ENCODE data around the gene PAGE1. TPM values are rescaled to one million over a fixed set of nuclear protein-coding genes. Genes with fewer than 3 reads are reported as not detected.

The PAGE1 gene
- total and polyA plus RNA-seq, 10 donors = not detected

- WGBS, 5 donors = 86 to 100% (median 92%) methylated on average over 2 of the region's 2 CpGs
- peaks cover 0 to 6% (median 0%) of the 10 kb centered on the region in 7 donors for H3K27me3 ChIP-seq (replicated peaks in 1 of 7)
- TF ChIP-seq POLR2AphosphoS5 (IDR thresholded peaks at IDR 0.05) (no peak), POLR2A (IDR thresholded peaks at IDR 0.05) (no peak)
- TF ChIP-seq, protein P1, sequence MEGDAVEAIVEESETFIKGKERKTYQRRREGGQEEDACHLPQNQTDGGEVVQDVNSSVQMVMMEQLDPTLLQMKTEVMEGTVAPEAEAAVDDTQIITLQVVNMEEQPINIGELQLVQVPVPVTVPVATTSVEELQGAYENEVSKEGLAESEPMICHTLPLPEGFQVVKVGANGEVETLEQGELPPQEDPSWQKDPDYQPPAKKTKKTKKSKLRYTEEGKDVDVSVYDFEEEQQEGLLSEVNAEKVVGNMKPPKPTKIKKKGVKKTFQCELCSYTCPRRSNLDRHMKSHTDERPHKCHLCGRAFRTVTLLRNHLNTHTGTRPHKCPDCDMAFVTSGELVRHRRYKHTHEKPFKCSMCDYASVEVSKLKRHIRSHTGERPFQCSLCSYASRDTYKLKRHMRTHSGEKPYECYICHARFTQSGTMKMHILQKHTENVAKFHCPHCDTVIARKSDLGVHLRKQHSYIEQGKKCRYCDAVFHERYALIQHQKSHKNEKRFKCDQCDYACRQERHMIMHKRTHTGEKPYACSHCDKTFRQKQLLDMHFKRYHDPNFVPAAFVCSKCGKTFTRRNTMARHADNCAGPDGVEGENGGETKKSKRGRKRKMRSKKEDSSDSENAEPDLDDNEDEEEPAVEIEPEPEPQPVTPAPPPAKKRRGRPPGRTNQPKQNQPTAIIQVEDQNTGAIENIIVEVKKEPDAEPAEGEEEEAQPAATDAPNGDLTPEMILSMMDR (IDR thresholded peaks at IDR 0.05 in 8 of 11, conservative IDR thresholded peaks at IDR 0.05 in 3 of 11) = no peak
Measured at GRCh38 chrX:49675075-49675719, 20.6 kb downstream of the PAGE1 start.

GRCh38 chrX:49673394-49673793 lies 22.4 kb downstream of the PAGE1 start:
- TF ChIP-seq POLR2AphosphoS5 (IDR thresholded peaks at IDR 0.05) (no peak), POLR2A (IDR thresholded peaks at IDR 0.05) (no peak)
- TF ChIP-seq, protein P1 (IDR thresholded peaks at IDR 0.05 in 8 of 11, conservative IDR thresholded peaks at IDR 0.05 in 3 of 11) = no peak
- Histone ChIP-seq H3K9me3 (no peaks in the 10 kb centered on the region), H3K27me3 (replicated peaks in 1 of 7) (peaks cover 0 to 3% (median 0%) of the 10 kb centered on the region in 7 donors), H3K4me3 (no peak overlapping the region), H3K4me1 (no peaks in the 10 kb centered on the region), H3K27ac (no peak overlapping the region), H3K36me3 (no peaks in the 10 kb centered on the region)
- DNase-seq = no peak
- intact Hi-C loops (cut with DNase I; ENCODE audit: low total_unique reads) = no loop called here
- 84 to 96% (median 92%) methylated on average over 9 to 12 of the region's 12 CpGs for WGBS, 5 donors

More at GRCh38 chrX:49675075-49675719, 20.6 kb downstream of the PAGE1 start:
- no peak for DNase-seq
- no peaks in the 10 kb centered on the region for H3K4me1 ChIP-seq
- H3K9me3 ChIP-seq = no peaks in the 10 kb centered on the region
- no peaks in the 10 kb centered on the region for H3K36me3 ChIP-seq
- intact Hi-C loops (cut with DNase I; ENCODE audit: low total_unique reads) = no loop called here
- H3K27ac ChIP-seq = no peak overlapping the region
- no peak overlapping the region for H3K4me3 ChIP-seq

DNA sequence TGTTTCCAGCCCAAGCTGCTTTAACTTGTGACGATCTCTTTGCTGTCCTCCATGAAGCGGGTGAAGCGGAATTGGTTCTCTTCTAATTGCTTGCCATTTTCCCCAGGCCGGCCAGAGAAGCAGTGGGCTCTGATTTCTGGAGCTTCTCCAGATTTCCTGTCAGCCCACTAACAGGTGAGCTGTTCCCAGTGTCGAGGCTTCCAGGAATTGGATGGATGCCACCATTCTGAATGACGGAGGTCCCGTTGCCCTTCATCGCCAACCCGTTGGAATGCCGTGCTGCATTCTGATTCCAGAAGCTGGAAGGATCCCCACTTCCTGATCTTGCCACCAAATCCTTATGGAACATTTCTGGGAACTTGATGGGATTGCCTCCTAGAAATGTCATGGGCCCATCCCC lies 31.0 kb downstream of the PAGE1 start:
- intact Hi-C loops (cut with DNase I; ENCODE audit: low total_unique reads) = no loop called here
- no peaks in the 10 kb centered on the region for H3K9me3 ChIP-seq
- no peak for DNase-seq
- no peak overlapping the region for H3K27ac ChIP-seq
- no peaks in the 10 kb centered on the region for H3K4me1 ChIP-seq
- H3K36me3 ChIP-seq = no peaks in the 10 kb centered on the region
- H3K27me3 ChIP-seq (replicated peaks in 1 of 7) = no peaks in the 10 kb centered on the region
- 79 to 91% (median 87%) methylated on average over 4 to 10 of the region's 10 CpGs for WGBS, 5 donors
- no peak overlapping the region for H3K4me3 ChIP-seq
- no peak for TF ChIP-seq POLR2AphosphoS5 (IDR thresholded peaks at IDR 0.05)
- TF ChIP-seq POLR2A (IDR thresholded peaks at IDR 0.05) = no peak
- TF ChIP-seq, protein P1 (IDR thresholded peaks at IDR 0.05 in 8 of 11, conservative IDR thresholded peaks at IDR 0.05 in 3 of 11) = no peak

- Histone ChIP-seq H3K4me3 (no peak overlapping the region), H3K27ac (no peak overlapping the region), H3K27me3 (replicated peaks in 1 of 7) (peaks cover 0 to 3% (median 0%) of the 10 kb centered on the region in 7 donors), H3K36me3 (no peaks in the 10 kb centered on the region), H3K4me1 (no peaks in the 10 kb centered on the region), H3K9me3 (no peaks in the 10 kb centered on the region)
- TF ChIP-seq, protein P1 (IDR thresholded peaks at IDR 0.05 in 8 of 11, conservative IDR thresholded peaks at IDR 0.05 in 3 of 11) = no peak
- TF ChIP-seq POLR2AphosphoS5 (IDR thresholded peaks at IDR 0.05) (no peak), POLR2A (IDR thresholded peaks at IDR 0.05) (no peak)
- 83 to 97% (median 89%) methylated on average over 2 to 4 of the region's 4 CpGs for WGBS, 5 donors
- intact Hi-C loops (cut with DNase I; ENCODE audit: low total_unique reads) = no loop called here
- DNase-seq = no peak
Measured at GRCh38 chrX:49661881-49662280, 33.9 kb downstream of the PAGE1 start.
